ENCODE measurements around the gene HDAC9.

HDAC9 gene

GRCh38 chr7:18459484-18460245 lies 35.9 kb upstream of the HDAC9 start:
- TF ChIP-seq CTCF (conservative IDR thresholded peaks at IDR 0.05) (no peak), ZFX (IDR thresholded peaks at IDR 0.05) (no peak)
- no peak overlapping the region for H3K27ac ChIP-seq

DNA sequence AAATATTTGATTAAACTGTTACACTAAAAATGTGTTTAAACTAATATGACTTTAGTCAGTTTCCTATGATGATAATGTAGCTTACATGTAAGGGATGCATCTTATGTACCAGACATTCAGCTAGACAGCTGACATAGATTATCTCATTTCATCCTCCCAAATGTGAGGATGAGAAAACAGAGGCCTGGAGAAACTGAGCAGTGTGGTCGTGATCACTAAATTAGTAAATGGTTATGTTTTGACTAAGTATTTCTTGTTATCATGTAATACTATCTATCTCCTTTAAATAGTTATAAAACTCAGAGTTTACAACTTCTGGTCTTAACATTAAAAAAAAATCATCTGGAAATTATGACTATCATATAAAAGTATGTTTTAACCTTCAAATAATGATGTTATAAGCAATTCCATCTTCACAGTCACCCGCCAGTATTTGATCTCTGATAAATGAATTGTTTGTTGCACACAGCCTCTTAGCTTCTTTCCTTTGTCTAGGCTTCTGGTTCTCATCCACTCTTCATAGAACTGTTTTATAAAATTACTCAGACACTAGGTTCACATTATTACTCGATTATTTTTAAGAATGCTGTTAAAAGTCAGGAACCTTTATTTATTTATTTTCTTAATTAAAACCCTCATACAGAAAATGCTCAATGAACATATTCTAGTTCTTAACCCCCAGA lies 33.6 kb upstream of the HDAC9 start:
- TF ChIP-seq CTCF (conservative IDR thresholded peaks at IDR 0.05), result no peak
- TF ChIP-seq ZFX (IDR thresholded peaks at IDR 0.05), result no peak
- H3K27ac ChIP-seq, result no peak overlapping the region

DNA sequence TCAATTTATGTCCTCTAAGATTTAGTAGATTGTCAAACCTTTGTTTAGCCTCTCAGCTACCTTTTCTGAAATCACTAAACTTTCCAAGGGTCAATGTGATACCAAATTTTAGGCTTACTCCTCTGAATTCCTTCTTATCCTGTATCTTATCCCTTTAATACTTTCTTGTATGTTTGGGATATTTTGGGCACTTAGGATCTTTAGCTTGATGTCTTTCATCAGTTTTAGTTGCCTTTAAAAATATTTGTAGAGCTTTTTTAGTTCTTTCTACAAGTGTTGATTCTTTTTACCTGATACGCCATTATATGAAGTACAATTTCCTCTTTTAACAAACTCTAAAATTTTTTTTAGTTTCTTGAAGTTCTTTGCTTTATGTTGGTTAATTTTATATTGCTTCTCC lies 30.7 kb upstream of the HDAC9 start:
- TF ChIP-seq CTCF (conservative IDR thresholded peaks at IDR 0.05) (no peak), ZFX (IDR thresholded peaks at IDR 0.05) (no peak)
- no peak overlapping the region for H3K27ac ChIP-seq

DNA sequence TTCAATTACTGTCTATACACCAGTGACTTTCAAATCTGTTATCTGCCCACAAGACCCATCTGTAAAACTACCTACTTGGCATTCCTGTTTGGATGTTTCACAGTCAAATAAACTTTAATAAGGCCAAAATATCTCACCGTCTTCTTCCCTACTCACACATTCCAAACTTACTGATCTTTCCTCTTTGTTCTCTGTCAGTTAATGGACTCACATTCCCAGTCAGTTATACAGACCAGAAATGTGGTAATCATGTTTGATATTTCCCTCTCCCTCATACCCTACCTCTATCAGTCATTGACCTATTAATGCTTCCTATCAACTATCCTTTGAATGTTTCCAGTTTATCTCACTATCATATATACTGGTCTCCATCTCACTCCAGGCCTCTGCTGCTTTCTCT lies 28.5 kb upstream of the HDAC9 start:
- TF ChIP-seq ZFX (IDR thresholded peaks at IDR 0.05) (no peak), CTCF (conservative IDR thresholded peaks at IDR 0.05) (no peak)
- no peak overlapping the region for H3K27ac ChIP-seq

DNA sequence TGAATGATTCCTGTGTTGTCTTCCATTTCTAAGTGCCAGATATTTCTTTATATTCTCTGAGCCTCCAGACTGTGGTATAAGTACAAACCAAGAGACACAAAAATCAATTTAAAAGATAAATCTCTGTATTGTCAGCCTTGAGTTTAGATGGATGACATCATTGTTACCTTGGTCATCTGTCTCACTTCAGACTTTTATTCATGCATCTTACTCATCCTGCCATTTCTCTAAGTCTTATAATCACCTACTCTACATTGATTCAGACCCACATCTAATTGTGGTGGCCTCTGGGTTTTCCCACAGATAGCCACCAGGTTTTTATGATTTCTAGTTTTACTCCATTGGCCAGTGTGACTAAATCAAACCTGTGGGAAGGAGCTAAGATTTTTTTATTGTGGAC lies 26.8 kb upstream of the HDAC9 start:
- TF ChIP-seq ZFX (IDR thresholded peaks at IDR 0.05) (no peak), CTCF (conservative IDR thresholded peaks at IDR 0.05) (no peak)
- no peak overlapping the region for H3K27ac ChIP-seq

DNA sequence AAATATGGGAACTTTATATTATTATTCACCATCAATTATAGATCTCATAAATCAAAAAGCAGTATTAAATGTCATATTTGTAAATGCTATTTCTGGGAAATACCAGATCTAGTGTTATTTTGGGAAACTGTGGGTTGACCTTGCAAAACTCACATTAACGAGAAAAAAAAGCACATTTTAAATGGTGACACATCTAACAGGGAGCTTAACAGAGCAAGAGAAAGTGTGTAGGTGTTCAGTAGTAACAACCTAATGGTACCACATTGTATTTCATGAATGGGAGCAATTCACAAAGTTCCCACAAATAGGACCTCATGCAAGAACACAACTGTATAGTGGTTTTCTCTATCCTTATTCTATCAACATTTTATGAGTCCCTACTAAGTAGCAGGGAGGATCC lies 26.2 kb upstream of the HDAC9 start:
- H3K27ac ChIP-seq, result no peak overlapping the region
- TF ChIP-seq ZFX (IDR thresholded peaks at IDR 0.05) (no peak), CTCF (conservative IDR thresholded peaks at IDR 0.05) (no peak)

- H3K27ac ChIP-seq, result no peak overlapping the region
- TF ChIP-seq ZFX (IDR thresholded peaks at IDR 0.05) (no peak), CTCF (conservative IDR thresholded peaks at IDR 0.05) (no peak)
Observed at GRCh38 chr7:18471476-18472160, 23.9 kb upstream of the HDAC9 start.
